Uterus (tissue), 4 donors: ENCODE data around the gene LMBR1. TPM values are rescaled to one million over a fixed set of nuclear protein-coding genes. Genes with fewer than 3 reads are reported as not detected.
"Not testable (repeated sequence)": the region's sequence is repeated elsewhere in the genome, so short reads cannot be mapped to it uniquely, and the experiment has no call there.

ENCODE experiments used
- DNase-seq, 2 donors: peaks; one replicate each; pipeline ENCODE4 v3.0.0-alpha.2; 2019 to 2020
- H3K27ac ChIP-seq, 2 donors: fragments of 200-600 bp; sonication (generic); 1 replicate in 1 of 2; 2 replicates in 1 of 2; pipeline ENCODE4 v1.5.1; 2016 to 2018
- H3K27me3 ChIP-seq, 2 donors: fragments of 200-600 bp; sonication (generic); one replicate each; pipeline ENCODE4 v1.5.1; 2018 to 2019; ENCODE audit warnings: control low read depth in 1 of 2
- H3K36me3 ChIP-seq, 2 donors: fragments of 200-600 bp; sonication (generic); one replicate each; pipeline ENCODE4 v1.5.1; 2019; ENCODE audit warnings: control low read depth in 1 of 2
- H3K4me1 ChIP-seq, 2 donors: fragments of 200-600 bp; sonication (generic); one replicate each; pipeline ENCODE4 v1.5.1; 2018 to 2019; ENCODE audit warnings: control low read depth in 1 of 2
- H3K4me3 ChIP-seq, 2 donors: fragments of 200-600 bp; sonication (generic); 1 replicate in 1 of 2; 2 replicates in 1 of 2; pipeline ENCODE4 v1.5.1; 2018 to 2019; ENCODE audit warnings: mild to moderate bottlenecking in 1 of 2
- H3K9me3 ChIP-seq, 2 donors: fragments of 200-600 bp; sonication (generic); one replicate each; pipeline ENCODE4 v1.5.1; 2019; ENCODE audit warnings: control low read depth in 1 of 2
- POLR2A ChIP-seq, 2 donors: fragments of 450-650 bp; IDR thresholded peaks; one replicate each; pipeline ENCODE4 v1.6.1; 2016; ENCODE audit warnings: antibody characterized with exemption in 2 of 2, mild to moderate bottlenecking in 1 of 2, moderate library complexity in 1 of 2
- intact Hi-C: fragments of 100-400 bp; cut with DNase I; formaldehyde crosslinking; loops from one replicate; pipeline ENCODE4 v1.15.1; 2023; ENCODE audit warnings: low total_unique reads
- total RNA-seq, 4 donors: library from RNA; depleted of rRNA in 3 of 4; stranded (reverse); fragments of >200 nt in 3 of 4; gene quantifications; one replicate each; pipeline versions ENCODE4 v1.1.0 to v1.2.4, GENCODE V29; 2014 to 2023
- TF ChIP-seq, protein P1 (sequence below), 4 experiments: fragments of 200-600 bp in 2 of 4; fragments of 450-650 bp in 2 of 4; sonication (generic) in 2 of 4; IDR thresholded peaks; one replicate each; pipeline ENCODE4 v1.5.1; 2016 to 2019; ENCODE audit warnings: antibody characterized with exemption in 4 of 4, mild to moderate bottlenecking in 2 of 4, moderate library complexity in 1 of 4
- donor health status: DM: yes; HTN: yes; CAD: no.

LMBR1 gene
- total RNA-seq, 4 donors from 2014 or later: 54.4 to 1,378 (median 140) TPM

DNA sequence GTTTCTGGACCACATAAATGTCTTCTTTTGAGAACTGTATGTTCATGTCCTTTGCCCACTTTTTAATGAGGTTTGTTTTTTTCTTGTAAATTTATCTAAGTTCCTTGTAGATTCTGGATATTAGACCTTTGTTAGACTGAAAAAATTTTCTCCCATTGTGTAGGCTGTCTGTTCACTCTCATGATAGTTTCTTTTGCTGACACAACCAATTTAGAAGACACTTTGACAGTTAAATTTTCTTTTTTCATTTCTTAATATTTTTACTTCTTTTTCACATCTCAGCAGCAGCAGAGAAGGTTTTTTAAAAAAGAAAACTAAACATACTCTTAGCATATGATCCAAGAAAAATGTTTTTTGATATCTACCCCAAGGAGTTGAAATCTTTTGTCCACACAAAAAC, 190.6 kb downstream of the LMBR1 start:
- H3K4me3 ChIP-seq: no peak overlapping the region
- no peak for DNase-seq
- no peaks in the 10 kb centered on the region for H3K4me1 ChIP-seq
- TF ChIP-seq, protein P1, sequence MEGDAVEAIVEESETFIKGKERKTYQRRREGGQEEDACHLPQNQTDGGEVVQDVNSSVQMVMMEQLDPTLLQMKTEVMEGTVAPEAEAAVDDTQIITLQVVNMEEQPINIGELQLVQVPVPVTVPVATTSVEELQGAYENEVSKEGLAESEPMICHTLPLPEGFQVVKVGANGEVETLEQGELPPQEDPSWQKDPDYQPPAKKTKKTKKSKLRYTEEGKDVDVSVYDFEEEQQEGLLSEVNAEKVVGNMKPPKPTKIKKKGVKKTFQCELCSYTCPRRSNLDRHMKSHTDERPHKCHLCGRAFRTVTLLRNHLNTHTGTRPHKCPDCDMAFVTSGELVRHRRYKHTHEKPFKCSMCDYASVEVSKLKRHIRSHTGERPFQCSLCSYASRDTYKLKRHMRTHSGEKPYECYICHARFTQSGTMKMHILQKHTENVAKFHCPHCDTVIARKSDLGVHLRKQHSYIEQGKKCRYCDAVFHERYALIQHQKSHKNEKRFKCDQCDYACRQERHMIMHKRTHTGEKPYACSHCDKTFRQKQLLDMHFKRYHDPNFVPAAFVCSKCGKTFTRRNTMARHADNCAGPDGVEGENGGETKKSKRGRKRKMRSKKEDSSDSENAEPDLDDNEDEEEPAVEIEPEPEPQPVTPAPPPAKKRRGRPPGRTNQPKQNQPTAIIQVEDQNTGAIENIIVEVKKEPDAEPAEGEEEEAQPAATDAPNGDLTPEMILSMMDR (IDR thresholded peaks at IDR 0.05): no peak
- TF ChIP-seq POLR2A (IDR thresholded peaks at IDR 0.05): no peak
- intact Hi-C loops: no loop called here
- peaks cover 0 to 9% of the 10 kb centered on the region in 2 donors for H3K9me3 ChIP-seq
- no peak overlapping the region for H3K27ac ChIP-seq
- no peaks in the 10 kb centered on the region for H3K27me3 ChIP-seq
- no peaks in the 10 kb centered on the region for H3K36me3 ChIP-seq

DNA sequence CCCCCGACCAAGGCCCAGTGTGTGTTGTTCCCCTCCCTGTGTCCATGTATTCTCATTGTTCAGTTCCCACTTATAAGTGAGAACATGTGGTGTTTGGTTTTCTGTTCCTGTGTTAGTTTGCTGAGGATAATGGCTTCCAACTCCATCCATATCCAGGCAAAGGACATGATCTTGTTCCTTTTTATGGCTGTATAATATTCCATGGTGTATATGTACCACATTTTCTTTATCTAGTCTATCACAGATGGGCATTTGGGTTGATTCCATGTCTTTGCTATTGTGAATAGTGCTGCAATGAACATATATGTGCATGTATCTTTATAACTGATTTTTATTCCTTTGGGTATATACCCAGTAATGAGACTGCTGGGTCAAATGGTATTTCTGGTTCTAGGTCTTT, 191.2 kb downstream of the LMBR1 start:
- H3K4me3 ChIP-seq, DNase-seq, intact Hi-C loops, H3K36me3 ChIP-seq, H3K27ac ChIP-seq, H3K27me3 ChIP-seq, H3K4me1 ChIP-seq, H3K9me3 ChIP-seq: not testable (repeated sequence)

DNA sequence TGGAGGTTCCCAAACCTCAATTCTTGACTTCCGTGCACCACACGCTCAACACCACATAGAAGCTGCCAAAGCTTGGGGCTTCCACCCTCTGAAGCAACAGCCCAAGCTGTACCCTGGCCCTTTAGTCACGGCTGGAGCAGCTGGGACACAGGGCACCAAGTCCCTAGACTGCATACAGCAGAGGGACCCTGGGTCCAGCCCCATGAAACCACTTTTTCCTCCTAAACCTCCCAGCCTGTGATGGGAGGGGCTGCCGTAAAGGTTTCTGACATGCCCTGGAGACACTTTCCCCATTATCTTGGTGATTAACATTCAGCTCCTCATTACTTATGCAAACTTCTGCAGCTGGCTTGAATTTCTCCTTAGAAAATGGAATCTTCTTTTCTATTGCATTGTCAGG, 194.5 kb downstream of the LMBR1 start:
- H3K4me3 ChIP-seq, intact Hi-C loops, DNase-seq, H3K27ac ChIP-seq, H3K36me3 ChIP-seq, H3K9me3 ChIP-seq, H3K27me3 ChIP-seq, H3K4me1 ChIP-seq: not testable (repeated sequence)

DNA sequence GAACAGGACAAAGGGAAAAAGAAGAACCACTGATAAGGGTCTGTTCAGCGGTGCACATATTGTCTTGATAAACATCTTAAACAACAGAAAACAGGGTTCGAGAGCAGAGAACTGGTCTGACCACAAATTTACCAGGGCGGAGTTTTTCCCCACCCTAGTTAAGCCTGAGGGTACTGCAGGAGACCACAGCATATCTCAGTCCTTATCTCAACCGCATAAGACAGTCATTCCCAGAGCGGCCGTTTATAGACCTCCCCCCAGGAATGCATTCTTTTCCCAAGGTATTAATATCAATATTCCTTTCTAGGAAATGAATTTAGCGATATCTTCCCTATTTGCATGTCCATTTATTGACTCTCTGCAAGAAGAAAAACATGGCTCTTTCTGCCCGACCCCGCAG, 195.7 kb downstream of the LMBR1 start:
- DNase-seq, H3K36me3 ChIP-seq, H3K27ac ChIP-seq, H3K9me3 ChIP-seq, H3K4me3 ChIP-seq, H3K4me1 ChIP-seq, H3K27me3 ChIP-seq, intact Hi-C loops: not testable (repeated sequence)

DNA sequence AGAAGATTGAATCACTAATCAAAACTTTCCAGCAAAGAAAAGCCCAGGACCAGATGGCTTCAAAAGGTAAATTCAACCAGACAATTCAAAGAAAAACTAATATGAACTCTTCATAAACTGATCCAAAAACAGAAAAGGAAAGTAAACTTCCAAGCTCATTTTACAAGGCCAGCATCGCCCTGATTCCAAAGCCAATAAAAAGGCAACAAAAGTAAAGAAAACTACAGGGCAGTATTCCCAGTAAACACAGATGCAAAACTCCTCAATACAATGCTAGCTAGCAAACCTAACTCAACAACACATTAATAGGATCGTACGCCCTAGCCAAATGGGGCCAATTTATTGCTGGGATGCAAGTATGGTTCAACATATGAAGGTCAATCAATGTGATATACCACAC, 199.4 kb downstream of the LMBR1 start:
- TF ChIP-seq POLR2A (IDR thresholded peaks at IDR 0.05): no peak
- TF ChIP-seq, protein P1 (IDR thresholded peaks at IDR 0.05): no peak
- H3K36me3 ChIP-seq: no peaks in the 10 kb centered on the region
- no peak for DNase-seq
- H3K27me3 ChIP-seq: no peaks in the 10 kb centered on the region
- peaks cover 0 to 6% of the 10 kb centered on the region in 2 donors for H3K9me3 ChIP-seq
- H3K4me1 ChIP-seq: no peaks in the 10 kb centered on the region
- no peak overlapping the region for H3K27ac ChIP-seq
- intact Hi-C loops: no loop called here
- no peak overlapping the region for H3K4me3 ChIP-seq

DNA sequence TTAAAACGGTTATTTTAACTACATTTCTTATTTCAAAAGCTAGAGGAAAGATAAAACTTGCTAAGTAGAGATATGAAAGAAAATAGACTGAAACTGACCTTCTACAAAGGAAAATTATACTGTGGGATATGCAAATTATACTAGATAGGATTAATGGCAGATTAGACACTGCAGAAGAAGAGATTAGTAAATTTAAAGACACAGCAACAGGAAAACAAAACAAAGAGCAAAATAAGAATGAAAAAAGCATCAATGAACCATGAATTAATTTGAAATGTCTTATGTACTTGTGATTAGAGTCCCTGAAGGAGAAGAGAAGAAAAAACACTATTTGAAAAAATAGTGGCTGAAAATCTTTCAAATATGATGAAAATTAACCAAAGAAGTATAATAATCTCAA, 200.1 kb downstream of the LMBR1 start:
- intact Hi-C loops: no loop called here
- Histone ChIP-seq H3K27me3 (no peaks in the 10 kb centered on the region), H3K27ac (no peak overlapping the region), H3K9me3 (peaks cover 0 to 2% of the 10 kb centered on the region in 2 donors), H3K4me1 (no peaks in the 10 kb centered on the region), H3K36me3 (no peaks in the 10 kb centered on the region), H3K4me3 (no peak overlapping the region)
- DNase-seq: no peak
- no peak for TF ChIP-seq POLR2A (IDR thresholded peaks at IDR 0.05)
- TF ChIP-seq, protein P1 (IDR thresholded peaks at IDR 0.05): no peak

DNA sequence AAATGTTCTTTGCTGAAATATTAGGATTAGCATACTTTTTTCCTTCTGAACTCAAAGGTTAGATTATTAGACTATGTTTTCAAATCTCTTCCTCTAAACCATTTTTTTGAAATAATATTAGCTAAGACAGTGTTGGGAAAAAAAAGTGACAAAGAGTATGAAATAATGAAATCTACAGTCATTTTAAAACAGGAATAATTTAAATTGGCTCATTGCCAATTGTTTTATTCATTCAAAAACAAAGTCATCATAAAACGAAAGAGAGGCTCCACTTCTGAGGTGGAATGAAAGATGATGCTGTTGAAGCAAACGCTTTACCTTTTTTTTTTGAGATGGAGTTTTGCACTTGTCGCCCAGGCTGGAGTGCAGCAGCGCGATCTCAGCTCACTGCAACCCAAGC, 201.2 kb downstream of the LMBR1 start:
- intact Hi-C loops: no loop called here
- H3K36me3 ChIP-seq: no peaks in the 10 kb centered on the region
- H3K27ac ChIP-seq: no peak overlapping the region
- H3K9me3 ChIP-seq: no peaks in the 10 kb centered on the region
- DNase-seq: no peak
- no peaks in the 10 kb centered on the region for H3K4me1 ChIP-seq
- TF ChIP-seq POLR2A (IDR thresholded peaks at IDR 0.05): no peak
- TF ChIP-seq, protein P1 (IDR thresholded peaks at IDR 0.05): no peak
- no peaks in the 10 kb centered on the region for H3K27me3 ChIP-seq
- no peak overlapping the region for H3K4me3 ChIP-seq
